ENCODE data around the gene PC. TPM values are rescaled to one million over a fixed set of nuclear protein-coding genes. Genes with fewer than 3 reads are reported as not detected.
A peak's percentile ranks its signal among the peaks of the same experiment; 100 is the strongest.

PC gene
- total and polyA plus RNA-seq, 9 of the 15 experiments (the other 6 are each of a cell fraction or from before 2014, with no cell fraction given): 0.94 to 38.0 (median 8.7) TPM

DNA sequence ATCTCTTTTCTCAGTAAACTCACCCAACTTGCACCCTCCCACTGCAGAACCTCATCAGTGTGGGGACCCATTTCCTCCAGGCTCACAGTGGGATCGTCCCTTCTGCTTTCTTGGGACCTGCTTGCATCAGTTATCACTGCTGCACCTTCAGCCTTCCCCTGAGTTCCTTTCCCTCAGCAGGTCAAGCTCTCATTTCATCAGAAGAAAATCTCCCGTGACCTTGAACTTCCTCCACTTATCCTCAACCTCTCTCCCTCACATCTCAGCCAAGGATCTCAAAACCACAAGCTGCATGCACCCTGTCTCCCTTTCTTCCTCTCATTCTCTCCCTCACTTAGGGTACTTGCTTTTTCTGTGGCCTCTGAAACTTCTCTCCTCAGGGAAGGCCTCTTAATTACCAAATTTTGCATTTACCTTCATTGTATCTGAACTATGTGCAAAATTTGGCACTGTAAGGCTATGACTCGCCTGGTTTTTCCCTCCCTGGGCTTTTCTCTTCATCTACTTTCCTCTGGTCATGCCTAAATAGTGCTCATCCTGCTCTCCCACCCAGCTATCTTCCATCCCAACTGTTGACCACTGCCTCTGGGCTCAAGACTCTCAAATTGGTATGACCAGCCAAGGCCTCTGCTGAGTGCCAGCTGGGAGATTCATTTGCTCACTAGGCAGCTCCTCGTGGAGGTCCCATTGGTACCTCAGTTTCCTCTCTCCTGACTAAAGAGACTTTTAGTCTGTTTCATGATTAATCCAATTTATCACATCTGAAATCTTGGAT, 117.7 kb downstream of the PC start (continued):
- TF ChIP-seq, protein P1, sequence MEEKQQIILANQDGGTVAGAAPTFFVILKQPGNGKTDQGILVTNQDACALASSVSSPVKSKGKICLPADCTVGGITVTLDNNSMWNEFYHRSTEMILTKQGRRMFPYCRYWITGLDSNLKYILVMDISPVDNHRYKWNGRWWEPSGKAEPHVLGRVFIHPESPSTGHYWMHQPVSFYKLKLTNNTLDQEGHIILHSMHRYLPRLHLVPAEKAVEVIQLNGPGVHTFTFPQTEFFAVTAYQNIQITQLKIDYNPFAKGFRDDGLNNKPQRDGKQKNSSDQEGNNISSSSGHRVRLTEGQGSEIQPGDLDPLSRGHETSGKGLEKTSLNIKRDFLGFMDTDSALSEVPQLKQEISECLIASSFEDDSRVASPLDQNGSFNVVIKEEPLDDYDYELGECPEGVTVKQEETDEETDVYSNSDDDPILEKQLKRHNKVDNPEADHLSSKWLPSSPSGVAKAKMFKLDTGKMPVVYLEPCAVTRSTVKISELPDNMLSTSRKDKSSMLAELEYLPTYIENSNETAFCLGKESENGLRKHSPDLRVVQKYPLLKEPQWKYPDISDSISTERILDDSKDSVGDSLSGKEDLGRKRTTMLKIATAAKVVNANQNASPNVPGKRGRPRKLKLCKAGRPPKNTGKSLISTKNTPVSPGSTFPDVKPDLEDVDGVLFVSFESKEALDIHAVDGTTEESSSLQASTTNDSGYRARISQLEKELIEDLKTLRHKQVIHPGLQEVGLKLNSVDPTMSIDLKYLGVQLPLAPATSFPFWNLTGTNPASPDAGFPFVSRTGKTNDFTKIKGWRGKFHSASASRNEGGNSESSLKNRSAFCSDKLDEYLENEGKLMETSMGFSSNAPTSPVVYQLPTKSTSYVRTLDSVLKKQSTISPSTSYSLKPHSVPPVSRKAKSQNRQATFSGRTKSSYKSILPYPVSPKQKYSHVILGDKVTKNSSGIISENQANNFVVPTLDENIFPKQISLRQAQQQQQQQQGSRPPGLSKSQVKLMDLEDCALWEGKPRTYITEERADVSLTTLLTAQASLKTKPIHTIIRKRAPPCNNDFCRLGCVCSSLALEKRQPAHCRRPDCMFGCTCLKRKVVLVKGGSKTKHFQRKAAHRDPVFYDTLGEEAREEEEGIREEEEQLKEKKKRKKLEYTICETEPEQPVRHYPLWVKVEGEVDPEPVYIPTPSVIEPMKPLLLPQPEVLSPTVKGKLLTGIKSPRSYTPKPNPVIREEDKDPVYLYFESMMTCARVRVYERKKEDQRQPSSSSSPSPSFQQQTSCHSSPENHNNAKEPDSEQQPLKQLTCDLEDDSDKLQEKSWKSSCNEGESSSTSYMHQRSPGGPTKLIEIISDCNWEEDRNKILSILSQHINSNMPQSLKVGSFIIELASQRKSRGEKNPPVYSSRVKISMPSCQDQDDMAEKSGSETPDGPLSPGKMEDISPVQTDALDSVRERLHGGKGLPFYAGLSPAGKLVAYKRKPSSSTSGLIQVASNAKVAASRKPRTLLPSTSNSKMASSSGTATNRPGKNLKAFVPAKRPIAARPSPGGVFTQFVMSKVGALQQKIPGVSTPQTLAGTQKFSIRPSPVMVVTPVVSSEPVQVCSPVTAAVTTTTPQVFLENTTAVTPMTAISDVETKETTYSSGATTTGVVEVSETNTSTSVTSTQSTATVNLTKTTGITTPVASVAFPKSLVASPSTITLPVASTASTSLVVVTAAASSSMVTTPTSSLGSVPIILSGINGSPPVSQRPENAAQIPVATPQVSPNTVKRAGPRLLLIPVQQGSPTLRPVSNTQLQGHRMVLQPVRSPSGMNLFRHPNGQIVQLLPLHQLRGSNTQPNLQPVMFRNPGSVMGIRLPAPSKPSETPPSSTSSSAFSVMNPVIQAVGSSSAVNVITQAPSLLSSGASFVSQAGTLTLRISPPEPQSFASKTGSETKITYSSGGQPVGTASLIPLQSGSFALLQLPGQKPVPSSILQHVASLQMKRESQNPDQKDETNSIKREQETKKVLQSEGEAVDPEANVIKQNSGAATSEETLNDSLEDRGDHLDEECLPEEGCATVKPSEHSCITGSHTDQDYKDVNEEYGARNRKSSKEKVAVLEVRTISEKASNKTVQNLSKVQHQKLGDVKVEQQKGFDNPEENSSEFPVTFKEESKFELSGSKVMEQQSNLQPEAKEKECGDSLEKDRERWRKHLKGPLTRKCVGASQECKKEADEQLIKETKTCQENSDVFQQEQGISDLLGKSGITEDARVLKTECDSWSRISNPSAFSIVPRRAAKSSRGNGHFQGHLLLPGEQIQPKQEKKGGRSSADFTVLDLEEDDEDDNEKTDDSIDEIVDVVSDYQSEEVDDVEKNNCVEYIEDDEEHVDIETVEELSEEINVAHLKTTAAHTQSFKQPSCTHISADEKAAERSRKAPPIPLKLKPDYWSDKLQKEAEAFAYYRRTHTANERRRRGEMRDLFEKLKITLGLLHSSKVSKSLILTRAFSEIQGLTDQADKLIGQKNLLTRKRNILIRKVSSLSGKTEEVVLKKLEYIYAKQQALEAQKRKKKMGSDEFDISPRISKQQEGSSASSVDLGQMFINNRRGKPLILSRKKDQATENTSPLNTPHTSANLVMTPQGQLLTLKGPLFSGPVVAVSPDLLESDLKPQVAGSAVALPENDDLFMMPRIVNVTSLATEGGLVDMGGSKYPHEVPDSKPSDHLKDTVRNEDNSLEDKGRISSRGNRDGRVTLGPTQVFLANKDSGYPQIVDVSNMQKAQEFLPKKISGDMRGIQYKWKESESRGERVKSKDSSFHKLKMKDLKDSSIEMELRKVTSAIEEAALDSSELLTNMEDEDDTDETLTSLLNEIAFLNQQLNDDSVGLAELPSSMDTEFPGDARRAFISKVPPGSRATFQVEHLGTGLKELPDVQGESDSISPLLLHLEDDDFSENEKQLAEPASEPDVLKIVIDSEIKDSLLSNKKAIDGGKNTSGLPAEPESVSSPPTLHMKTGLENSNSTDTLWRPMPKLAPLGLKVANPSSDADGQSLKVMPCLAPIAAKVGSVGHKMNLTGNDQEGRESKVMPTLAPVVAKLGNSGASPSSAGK (IDR thresholded peaks at IDR 0.05): no peak
- TF ChIP-seq MAFF (IDR thresholded peaks at IDR 0.05; ENCODE audit: low read length) (no peak), GTF2E2 (tag; IDR thresholded peaks at IDR 0.05) (no peak), ZFX (CRISPR knock-in tag; IDR thresholded peaks at IDR 0.05) (no peak), ETV1 (tag; conservative IDR thresholded peaks at IDR 0.05; ENCODE audit: low read depth) (peak; percentile 28; the same call in 1 of the 2 replicates), NR3C1 (CRISPR knock-in tag; IDR thresholded peaks at IDR 0.05) (no peak), MYNN (IDR thresholded peaks at IDR 0.05) (0 out of 2 replicates have a peak, but pooled peaks have one; percentile 33), MYNN (CRISPR knock-in tag; IDR thresholded peaks at IDR 0.05) (no peak), FIP1L1 (IDR thresholded peaks at IDR 0.05; ENCODE audit: low read depth, low read length, poor library complexity, severe bottlenecking) (no peak)
- TF ChIP-seq, protein P2, sequence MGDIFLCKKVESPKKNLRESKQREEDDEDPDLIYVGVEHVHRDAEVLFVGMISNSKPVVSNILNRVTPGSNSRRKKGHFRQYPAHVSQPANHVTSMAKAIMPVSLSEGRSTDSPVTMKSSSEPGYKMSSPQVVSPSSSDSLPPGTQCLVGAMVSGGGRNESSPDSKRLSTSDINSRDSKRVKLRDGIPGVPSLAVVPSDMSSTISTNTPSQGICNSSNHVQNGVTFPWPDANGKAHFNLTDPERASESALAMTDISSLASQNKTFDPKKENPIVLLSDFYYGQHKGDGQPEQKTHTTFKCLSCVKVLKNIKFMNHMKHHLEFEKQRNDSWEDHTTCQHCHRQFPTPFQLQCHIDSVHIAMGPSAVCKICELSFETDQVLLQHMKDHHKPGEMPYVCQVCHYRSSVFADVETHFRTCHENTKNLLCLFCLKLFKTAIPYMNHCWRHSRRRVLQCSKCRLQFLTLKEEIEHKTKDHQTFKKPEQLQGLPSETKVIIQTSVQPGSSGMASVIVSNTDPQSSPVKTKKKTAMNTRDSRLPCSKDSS (IDR thresholded peaks at IDR 0.05; ENCODE audit: low read depth, partially characterized antibody): no peak
- TF ChIP-seq, protein P3, sequence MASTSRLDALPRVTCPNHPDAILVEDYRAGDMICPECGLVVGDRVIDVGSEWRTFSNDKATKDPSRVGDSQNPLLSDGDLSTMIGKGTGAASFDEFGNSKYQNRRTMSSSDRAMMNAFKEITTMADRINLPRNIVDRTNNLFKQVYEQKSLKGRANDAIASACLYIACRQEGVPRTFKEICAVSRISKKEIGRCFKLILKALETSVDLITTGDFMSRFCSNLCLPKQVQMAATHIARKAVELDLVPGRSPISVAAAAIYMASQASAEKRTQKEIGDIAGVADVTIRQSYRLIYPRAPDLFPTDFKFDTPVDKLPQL (IDR thresholded peaks at IDR 0.05; ENCODE audit: extremely low read depth, insufficient read length): no peak
- TF ChIP-seq, protein P4, sequence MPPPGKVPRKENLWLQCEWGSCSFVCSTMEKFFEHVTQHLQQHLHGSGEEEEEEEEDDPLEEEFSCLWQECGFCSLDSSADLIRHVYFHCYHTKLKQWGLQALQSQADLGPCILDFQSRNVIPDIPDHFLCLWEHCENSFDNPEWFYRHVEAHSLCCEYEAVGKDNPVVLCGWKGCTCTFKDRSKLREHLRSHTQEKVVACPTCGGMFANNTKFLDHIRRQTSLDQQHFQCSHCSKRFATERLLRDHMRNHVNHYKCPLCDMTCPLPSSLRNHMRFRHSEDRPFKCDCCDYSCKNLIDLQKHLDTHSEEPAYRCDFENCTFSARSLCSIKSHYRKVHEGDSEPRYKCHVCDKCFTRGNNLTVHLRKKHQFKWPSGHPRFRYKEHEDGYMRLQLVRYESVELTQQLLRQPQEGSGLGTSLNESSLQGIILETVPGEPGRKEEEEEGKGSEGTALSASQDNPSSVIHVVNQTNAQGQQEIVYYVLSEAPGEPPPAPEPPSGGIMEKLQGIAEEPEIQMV (tag; conservative IDR thresholded peaks at IDR 0.05; ENCODE audit: low read depth): no peak
